HepG2 (cell line): ENCODE measurements around the gene SPRR2D. TPM values are rescaled to one million over a fixed set of nuclear protein-coding genes. Genes with fewer than 3 reads are reported as not detected.

Experiments
- ATAC-seq: fragments of 200-7000 bp; cut with Tn5 transposase; 3 replicates; pipeline ENCODE4 v1.9.1; 2020; ENCODE audit warnings: mild to moderate bottlenecking, moderate library complexity
- BruUV-seq: library from RNA; stranded (reverse); fragments of 400-500 nt; replicated peaks from 2 replicates; lab custom pipeline; 2021; lab: Mats Ljungman, UMichigan
- CTCF ChIA-PET: fragments of 300-600 bp; formaldehyde crosslinking; extraction: SDS; loops from one replicate; lab custom pipeline; 2021; ENCODE audit warnings: low total read pairs, inconsistent platforms, low intra/inter-chr PET ratio; lab: Yijun Ruan, JAX
- POLR2A ChIA-PET: fragments of 350-600 bp; sonication (Branson Sonifier 250); formaldehyde crosslinking; loops from one replicate; lab custom pipeline; 2020; ENCODE audit warnings: antibody characterized with exemption, inconsistent platforms; lab: Yijun Ruan, JAX
- DNase-seq: peaks from one replicate; pipeline ENCODE4 v3.0.0-alpha.2; 2015; ENCODE audit warnings: low spot score
- FAIRE-seq: peaks from 3 replicates; lab custom pipeline; 2011; peaks lifted over from hg19 to GRCh38; lab: Jason Lieb, UNC
- H2AFZ ChIP-seq: one replicate; pipeline ENCODE4 v1.6.1; 2011; ENCODE audit warnings: low read length, inconsistent platforms
- H3K27ac ChIP-seq: fragments of 300-600 bp; 3 replicates; pipeline ENCODE4 v1.8.0; 2011; ENCODE audit warnings: mixed run types, mild to moderate bottlenecking, mixed read lengths, low read length, inconsistent platforms; ENCODE audit not compliant: insufficient read depth; ENCODE audit errors: extremely low read length
- H3K27me3 ChIP-seq, 2 experiments: fragments of 200-600 bp in 1 of 2; 2 replicates in 1 of 2; 3 replicates in 1 of 2; pipeline versions ENCODE4 v1.6.0 to v1.8.0; 2011; ENCODE audit warnings: low read length in 2 of 2, mild to moderate bottlenecking in 2 of 2, moderate library complexity in 2 of 2, inconsistent platforms in 1 of 2; ENCODE audit not compliant: insufficient read depth in 2 of 2, control insufficient read depth in 1 of 2
- H3K36me3 ChIP-seq, 2 experiments: fragments of 200-600 bp in 1 of 2; replicated peaks in 1 of 2; 2 replicates in 1 of 2; 3 replicates in 1 of 2; pipeline versions ENCODE4 v1.5.1 to v1.8.0; 2011; ENCODE audit warnings: low read length in 2 of 2, inconsistent platforms in 1 of 2; ENCODE audit not compliant: insufficient read depth in 2 of 2, control insufficient read depth in 1 of 2
- H3K4me1 ChIP-seq: 2 replicates; pipeline ENCODE4 v1.5.1; 2012; ENCODE audit warnings: low read length, inconsistent platforms; ENCODE audit not compliant: insufficient read depth
- H3K4me2 ChIP-seq: 2 replicates; pipeline ENCODE4 v1.6.0; 2011; ENCODE audit warnings: low read depth, low read length, inconsistent platforms
- H3K4me3 ChIP-seq, 3 experiments: fragments of 200-600 bp in 1 of 3; sonication (generic), shearing (Covaris generic) in 1 of 3; replicated peaks in 1 of 3; 2 replicates each; pipeline ENCODE4 v1.5.1; 2011 to 2016; ENCODE audit warnings: low read length in 3 of 3, inconsistent platforms in 2 of 3, low read depth in 2 of 3, mild to moderate bottlenecking in 2 of 3, control low read depth in 1 of 3, mixed read lengths in 1 of 3; ENCODE audit not compliant: insufficient read depth in 1 of 3
- H3K79me2 ChIP-seq: one replicate; pipeline ENCODE4 v1.6.1; 2011; ENCODE audit warnings: low read length, inconsistent platforms; ENCODE audit not compliant: insufficient read depth
- H3K9ac ChIP-seq: 2 replicates; pipeline ENCODE4 v1.6.0; 2011; ENCODE audit warnings: mild to moderate bottlenecking, low read depth, low read length, inconsistent platforms; ENCODE audit not compliant: insufficient read depth
- H3K9me3 ChIP-seq: 2 replicates; pipeline ENCODE4 v1.5.1; 2012; ENCODE audit warnings: mild to moderate bottlenecking, low read length
- H4K20me1 ChIP-seq: 2 replicates; pipeline ENCODE4 v1.6.0; 2011; ENCODE audit warnings: inconsistent platforms, mild to moderate bottlenecking, low read length, moderate library complexity; ENCODE audit not compliant: insufficient read depth
- CENPX ChIP-seq: sonication (generic); formaldehyde crosslinking; IDR thresholded peaks from 2 replicates; pipeline ENCODE4 v1.9.0; 2021; ENCODE audit warnings: mild to moderate bottlenecking, missing genetic modification reagents, moderate library complexity
- FOXM1 ChIP-seq: sonication (generic); formaldehyde crosslinking; IDR thresholded peaks from 2 replicates; pipeline ENCODE4 v1.5.0; 2020; ENCODE audit warnings: missing genetic modification reagents
- JUN ChIP-seq: sonication (generic); formaldehyde crosslinking; IDR thresholded peaks from 2 replicates; pipeline ENCODE4 v1.4.0; 2020; ENCODE audit warnings: mild to moderate bottlenecking, missing genetic modification reagents
- NBN ChIP-seq: fragments of 450-650 bp; conservative IDR thresholded peaks from 2 replicates; pipeline ENCODE4 v1.6.1; 2017
- PTBP1 ChIP-seq: fragments of 200-400 bp; formaldehyde crosslinking; IDR thresholded peaks from 2 replicates; pipeline ENCODE4 v1.6.1; 2018; ENCODE audit warnings: low read length, low read depth; ENCODE audit not compliant: poor library complexity, severe bottlenecking
- SNAPC2 ChIP-seq: sonication (generic); formaldehyde crosslinking; IDR thresholded peaks from 2 replicates; pipeline ENCODE4 v1.8.1; 2022; ENCODE audit warnings: mild to moderate bottlenecking, missing genetic modification reagents
- TBL1XR1 ChIP-seq: fragments of 150-350 bp; IDR thresholded peaks from 2 replicates; pipeline ENCODE4 v1.6.1; 2014; ENCODE audit warnings: borderline replicate concordance, low read length; ENCODE audit not compliant: partially characterized antibody
- YY1 ChIP-seq: IDR thresholded peaks from 2 replicates; pipeline ENCODE4 v1.6.1; 2011; ENCODE audit warnings: low read length, low read depth, moderate library complexity, mild to moderate bottlenecking; ENCODE audit not compliant: insufficient read depth, insufficient replicate concordance
- ZIK1 ChIP-seq: sonication (generic); formaldehyde crosslinking; IDR thresholded peaks from 2 replicates; pipeline ENCODE4 v1.5.0; 2020; ENCODE audit warnings: mild to moderate bottlenecking, low read depth, missing genetic modification reagents, borderline replicate concordance
- ZNF841 ChIP-seq: sonication (generic); formaldehyde crosslinking; IDR thresholded peaks from 2 replicates; pipeline ENCODE4 v1.8.1; 2023; ENCODE audit warnings: missing genetic modification reagents, borderline replicate concordance
- WGBS: methylation state at CpG from one replicate; pipeline ENCODE4 v1.1.6; 2017; ENCODE audit warnings: low lambda C conversion rate; 5-methylcytosine and 5-hydroxymethylcytosine counted together
- in situ Hi-C: cut with HindIII; loops from 2 replicates; pipeline ENCODE4 v1.10.0; 2017; ENCODE audit warnings: low pct_unique_long_range_greater_than_20kb; ENCODE audit not compliant: extremely low pct_ligation_motif_present
- intact Hi-C: fragments of 100-400 bp; cut with micrococcal nuclease; formaldehyde crosslinking; loops from one replicate; pipeline ENCODE4 v1.10.0; 2022; ENCODE audit not compliant: unreplicated experiment
- polyA plus RNA-seq, 8 experiments: library from polyadenylated mRNA; depleted of rRNA in 3 of 8; stranded (reverse) in 7 of 8; unstranded in 1 of 8; fragments of >200 nt; fragmentation: Illumina TruSeq in 4 of 8; extraction: Trizol in 4 of 8; gene quantifications; 2 replicates each; pipeline versions ENCODE4 v1.2.1 to v1.2.3, GENCODE V29; 2011 to 2016; ENCODE audit warnings: low read depth in 4 of 8, missing spikeins in 1 of 8, mixed read lengths in 1 of 8; ENCODE audit not compliant: insufficient read depth in 1 of 8
- total RNA-seq, 5 experiments: library from RNA; depleted of rRNA; stranded (reverse); fragments of >200 nt; fragmentation: Illumina TruSeq; extraction: Trizol; gene quantifications; 2 replicates each; pipeline ENCODE4 v1.2.3, GENCODE V29; 2016; ENCODE audit warnings: low read depth in 1 of 5
- TF ChIP-seq, protein P1 (sequence below): IDR thresholded peaks from 2 replicates; pipeline ENCODE4 v1.6.1; 2016; ENCODE audit warnings: missing compliant biosample characterization, missing genetic modification reagents, borderline replicate concordance
- TF ChIP-seq, protein P2 (sequence below): sonication (generic); formaldehyde crosslinking; IDR thresholded peaks from 2 replicates; pipeline ENCODE4 v1.4.0; 2020; ENCODE audit warnings: missing genetic modification reagents, borderline replicate concordance
- TF ChIP-seq, protein P3 (sequence below): sonication (generic); formaldehyde crosslinking; IDR thresholded peaks from 2 replicates; pipeline ENCODE4 v1.4.0; 2020; ENCODE audit warnings: mild to moderate bottlenecking, missing genetic modification reagents

Gene SPRR2D
- total and polyA plus RNA-seq, 2 of the 13 experiments (the other 11 are each of a cell fraction or from before 2014, with no cell fraction given), result not detected

- H3K4me3 ChIP-seq, result no peak overlapping the region
- no peaks in the 10 kb centered on the region for H4K20me1 ChIP-seq
- no peak for ATAC-seq
- TF ChIP-seq FOXM1 (CRISPR knock-in tag), result no peak
- TF ChIP-seq, protein P1, sequence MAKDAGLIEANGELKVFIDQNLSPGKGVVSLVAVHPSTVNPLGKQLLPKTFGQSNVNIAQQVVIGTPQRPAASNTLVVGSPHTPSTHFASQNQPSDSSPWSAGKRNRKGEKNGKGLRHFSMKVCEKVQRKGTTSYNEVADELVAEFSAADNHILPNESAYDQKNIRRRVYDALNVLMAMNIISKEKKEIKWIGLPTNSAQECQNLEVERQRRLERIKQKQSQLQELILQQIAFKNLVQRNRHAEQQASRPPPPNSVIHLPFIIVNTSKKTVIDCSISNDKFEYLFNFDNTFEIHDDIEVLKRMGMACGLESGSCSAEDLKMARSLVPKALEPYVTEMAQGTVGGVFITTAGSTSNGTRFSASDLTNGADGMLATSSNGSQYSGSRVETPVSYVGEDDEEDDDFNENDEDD (CRISPR knock-in tag), result no peak
- no peak for TF ChIP-seq SNAPC2
- no peak for TF ChIP-seq ZNF841 (CRISPR knock-in tag)
- WGBS, result 0% methylated on average over 1 of the region's 2 CpGs
- no peaks in the 10 kb centered on the region for H3K27me3 ChIP-seq
- no peak overlapping the region for H2AFZ ChIP-seq
- no peak for DNase-seq
- no peaks in the 10 kb centered on the region for H3K4me1 ChIP-seq
- intact Hi-C loops (no loop called here), in situ Hi-C loops (no loop called here)
- CTCF ChIA-PET, result no interaction called here
- H3K36me3 ChIP-seq, result no peaks in the 10 kb centered on the region
- no TSS peak for BruUV-seq
- no peaks in the 10 kb centered on the region for H3K9me3 ChIP-seq
- no peak for FAIRE-seq
- no peaks in the 10 kb centered on the region for H3K79me2 ChIP-seq
- POLR2A ChIA-PET, result no interaction called here
- H3K27ac ChIP-seq, result no peak overlapping the region
- H3K9ac ChIP-seq, result no peak overlapping the region
- H3K4me2 ChIP-seq, result no peak overlapping the region
These were observed 29.3 kb upstream of the SPRR2D start for GRCh38 chr1:153070243-153070642.

DNA sequence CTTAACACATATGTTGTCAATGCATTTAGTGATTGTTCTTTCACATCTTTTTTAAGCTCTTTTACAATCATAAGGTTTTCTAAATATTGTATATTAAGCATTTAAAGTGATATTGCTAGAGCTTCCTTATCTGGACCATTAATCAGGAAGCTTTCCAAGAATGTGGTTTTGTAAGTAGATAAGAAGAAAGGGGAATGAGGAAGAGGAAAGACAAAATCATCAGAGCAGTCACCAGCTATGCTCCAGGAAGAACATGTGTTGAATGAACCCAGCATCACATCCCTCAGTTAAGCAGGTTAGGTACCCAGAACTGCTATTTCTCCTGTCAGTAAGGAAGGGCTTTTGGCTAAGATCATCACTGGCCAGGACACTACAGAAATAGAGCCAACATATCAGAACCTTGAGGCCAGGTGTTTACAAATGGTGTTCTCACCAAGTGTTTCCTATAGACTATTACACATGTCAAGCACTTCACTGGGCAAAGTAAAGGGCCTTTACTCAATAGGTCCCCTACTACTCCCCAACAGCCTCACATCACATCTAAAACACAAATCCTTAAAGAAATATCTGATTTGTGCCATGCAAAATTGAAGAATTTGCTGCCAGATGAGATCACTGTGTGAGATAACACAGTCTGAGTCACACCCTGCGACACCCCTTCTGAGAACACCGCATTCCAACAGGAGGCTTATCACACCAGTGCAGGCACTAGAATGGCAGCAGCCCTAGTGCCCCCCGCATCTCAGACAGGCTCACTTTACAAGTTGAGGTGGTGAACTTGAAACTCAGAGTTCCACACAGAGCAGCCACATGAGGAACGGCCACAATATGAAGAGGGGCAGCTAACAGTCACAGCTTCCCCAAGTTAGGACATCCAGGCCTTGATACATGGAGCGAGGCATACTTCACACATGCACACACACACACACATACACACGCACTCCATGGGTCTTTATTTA lies 18.2 kb upstream of the SPRR2D start:
- POLR2A ChIA-PET, result no interaction called here
- FAIRE-seq, result no peak
- intact Hi-C loops, result no loop called here
- Histone ChIP-seq H3K9ac (no peak overlapping the region), H3K27ac (no peak overlapping the region), H3K27me3 (no peaks in the 10 kb centered on the region), H3K4me1 (no peaks in the 10 kb centered on the region), H2AFZ (no peak overlapping the region), H3K9me3 (no peaks in the 10 kb centered on the region), H4K20me1 (no peaks in the 10 kb centered on the region), H3K79me2 (no peaks in the 10 kb centered on the region), H3K4me2 (no peak overlapping the region), H3K4me3 (no peak overlapping the region), H3K36me3 (no peaks in the 10 kb centered on the region)
- in situ Hi-C loops, result no loop called here
- DNase-seq, result no peak
- CTCF ChIA-PET, result no interaction called here
- BruUV-seq, result no TSS peak
- no peak for ATAC-seq
- 12% methylated on average over 4 of the region's 6 CpGs for WGBS
- TF ChIP-seq CENPX (CRISPR knock-in tag) (no peak), NBN (no peak), TBL1XR1 (no peak), ZIK1 (CRISPR knock-in tag) (no peak), YY1 (no peak), PTBP1 (no peak), JUN (CRISPR knock-in tag) (no peak)
- TF ChIP-seq, protein P2, sequence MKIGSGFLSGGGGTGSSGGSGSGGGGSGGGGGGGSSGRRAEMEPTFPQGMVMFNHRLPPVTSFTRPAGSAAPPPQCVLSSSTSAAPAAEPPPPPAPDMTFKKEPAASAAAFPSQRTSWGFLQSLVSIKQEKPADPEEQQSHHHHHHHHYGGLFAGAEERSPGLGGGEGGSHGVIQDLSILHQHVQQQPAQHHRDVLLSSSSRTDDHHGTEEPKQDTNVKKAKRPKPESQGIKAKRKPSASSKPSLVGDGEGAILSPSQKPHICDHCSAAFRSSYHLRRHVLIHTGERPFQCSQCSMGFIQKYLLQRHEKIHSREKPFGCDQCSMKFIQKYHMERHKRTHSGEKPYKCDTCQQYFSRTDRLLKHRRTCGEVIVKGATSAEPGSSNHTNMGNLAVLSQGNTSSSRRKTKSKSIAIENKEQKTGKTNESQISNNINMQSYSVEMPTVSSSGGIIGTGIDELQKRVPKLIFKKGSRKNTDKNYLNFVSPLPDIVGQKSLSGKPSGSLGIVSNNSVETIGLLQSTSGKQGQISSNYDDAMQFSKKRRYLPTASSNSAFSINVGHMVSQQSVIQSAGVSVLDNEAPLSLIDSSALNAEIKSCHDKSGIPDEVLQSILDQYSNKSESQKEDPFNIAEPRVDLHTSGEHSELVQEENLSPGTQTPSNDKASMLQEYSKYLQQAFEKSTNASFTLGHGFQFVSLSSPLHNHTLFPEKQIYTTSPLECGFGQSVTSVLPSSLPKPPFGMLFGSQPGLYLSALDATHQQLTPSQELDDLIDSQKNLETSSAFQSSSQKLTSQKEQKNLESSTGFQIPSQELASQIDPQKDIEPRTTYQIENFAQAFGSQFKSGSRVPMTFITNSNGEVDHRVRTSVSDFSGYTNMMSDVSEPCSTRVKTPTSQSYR (CRISPR knock-in tag), result no peak
- TF ChIP-seq, protein P3, sequence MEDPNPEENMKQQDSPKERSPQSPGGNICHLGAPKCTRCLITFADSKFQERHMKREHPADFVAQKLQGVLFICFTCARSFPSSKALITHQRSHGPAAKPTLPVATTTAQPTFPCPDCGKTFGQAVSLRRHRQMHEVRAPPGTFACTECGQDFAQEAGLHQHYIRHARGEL (CRISPR knock-in tag), result no peak
